ENCODE results near the gene LDHD. TPM values are rescaled to one million over a fixed set of nuclear protein-coding genes. Genes with fewer than 3 reads are reported as not detected.

The LDHD gene
- total and polyA plus RNA-seq, 2 of the 8 experiments (the other 6 are each of a cell fraction or from before 2014, with no cell fraction given): 14.9 to 18.2 TPM

DNA sequence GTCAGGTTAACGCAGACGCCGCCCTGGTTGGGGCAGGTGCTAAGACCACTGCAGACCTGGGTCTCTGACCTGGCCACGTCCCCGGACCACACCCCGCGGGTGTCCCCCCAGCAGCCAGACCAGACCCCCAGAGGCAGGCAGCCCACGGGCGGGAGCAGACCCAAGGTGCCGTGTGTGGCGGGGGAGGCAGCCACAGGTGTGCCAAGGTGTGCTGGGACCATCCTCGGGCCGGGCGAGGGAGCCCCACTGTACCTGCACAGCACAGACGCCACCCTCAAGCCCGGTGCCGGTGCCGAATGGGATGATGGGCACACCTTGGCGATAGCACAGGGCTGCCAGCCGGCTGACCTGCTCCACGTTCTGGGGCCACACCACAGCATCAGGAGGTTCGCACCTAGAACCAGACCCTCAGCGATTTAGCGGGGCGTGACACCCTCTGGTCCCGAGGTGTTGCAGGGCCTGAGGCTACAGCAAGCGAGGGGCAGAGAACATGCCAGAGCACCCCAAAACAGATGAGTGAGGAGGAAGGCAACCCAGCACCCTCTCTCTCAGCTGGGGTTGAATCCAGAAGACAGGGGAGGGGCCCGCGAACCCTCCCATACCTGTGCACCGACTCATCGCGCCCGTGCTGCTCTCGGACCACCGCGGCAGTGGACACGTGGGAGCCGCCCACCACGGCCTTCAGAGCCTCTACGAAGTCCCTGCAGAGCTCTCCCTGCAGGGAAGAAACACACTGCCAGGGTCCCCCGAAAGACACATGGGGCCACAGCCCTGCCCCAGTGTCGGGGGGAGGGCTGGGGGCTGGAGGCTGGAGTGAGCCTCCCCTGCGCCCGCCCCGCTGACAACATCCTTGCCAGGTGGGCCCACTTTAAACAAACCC is 1.4 kb downstream of the LDHD start:
- Histone ChIP-seq H3K4me2 (ENCODE audit: insufficient read depth in 1 of 2, low read depth in 2 of 2, low read length in 2 of 2) (peak overlapping the region; percentile 25 to 43; a peak in 3 of 4 replicates), H4K8ac (ENCODE audit: extremely low read depth, insufficient read depth, low read length) (peak overlapping the region; percentile 73), H3K79me1 (ENCODE audit: low read depth, low read length) (peaks cover 3% of the 10 kb centered on the region; the same call in 1 of the 2 replicates), H2BK20ac (ENCODE audit: low read length) (no peak overlapping the region), H3K4ac (replicated peaks; ENCODE audit: insufficient read length, low read depth, low read length) (peak overlapping the region; percentile 19), H2AK5ac (ENCODE audit: low read depth, low read length) (no peak overlapping the region), H3K9ac (replicated peaks in 1 of 4; ENCODE audit: extremely low read depth in 1 of 4, low read depth in 3 of 4, low read length in 3 of 4) (no peak overlapping the region), H3K23me2 (ENCODE audit: low read depth, low read length) (no peaks in the 10 kb centered on the region), H2BK12ac (ENCODE audit: low read depth, low read length) (0 out of 2 replicates have a peak overlapping the region, but pooled peaks have one; percentile 85), H3K9me3 (ENCODE audit: insufficient read depth in 2 of 2, low read depth in 1 of 2, low read length in 1 of 2) (no peaks in the 10 kb centered on the region), H3K27me3 (replicated peaks in 1 of 4; ENCODE audit: control insufficient read depth in 3 of 4, extremely low read depth in 1 of 4, insufficient read depth in 3 of 4, low read length in 3 of 4) (no peaks in the 10 kb centered on the region), H2AFZ (ENCODE audit: low read length) (no peak overlapping the region), H2BK120ac (replicated peaks; ENCODE audit: low read depth, low read length) (peak overlapping the region; percentile 68), H3K79me2 (ENCODE audit: control insufficient read depth in 1 of 2, insufficient read depth in 2 of 2, low read length in 2 of 2) (no peaks in the 10 kb centered on the region; a peak in 1 of 4 replicates), H4K20me1 (replicated peaks in 1 of 2; ENCODE audit: control insufficient read depth in 1 of 2, insufficient read depth in 2 of 2, low read length in 2 of 2) (peaks cover 2 to 3% of the 10 kb centered on the region in 2 experiments), H3K36me3 (ENCODE audit: control insufficient read depth in 2 of 4, insufficient read depth in 4 of 4, low read length in 3 of 4) (peaks cover 0 to 16% (median 3%) of the 10 kb centered on the region in 4 experiments; a peak in 2 of 8 replicates), H3K18ac (ENCODE audit: extremely low read depth, low read length) (peak overlapping the region; percentile 60), H4K91ac (replicated peaks; ENCODE audit: insufficient read length, low read length) (peak overlapping the region; percentile 89), H3K4me3 (ENCODE audit: extremely low read depth in 1 of 4, insufficient read depth in 2 of 4, low read depth in 3 of 4, low read length in 4 of 4) (peak overlapping the region in 2 of 4 experiments; percentile 29 to 54; a peak in 3 of 8 replicates), H2BK5ac (ENCODE audit: low read depth, low read length) (peak overlapping the region; percentile 77; the same call in 1 of the 2 replicates), H3K27ac (ENCODE audit: low read depth, low read length) (peak overlapping the region; percentile 11; the same call in 1 of the 2 replicates), H3K4me1 (replicated peaks in 1 of 4; ENCODE audit: control insufficient read depth in 3 of 4, insufficient read depth in 4 of 4, low read length in 3 of 4) (peaks cover 8 to 43% (median 34%) of the 10 kb centered on the region in 4 experiments), H4K5ac (ENCODE audit: insufficient read length, low read depth, low read length) (peak overlapping the region; percentile 65), H2BK15ac (ENCODE audit: low read length) (peak overlapping the region; percentile 99), H3K56ac (replicated peaks; ENCODE audit: insufficient read length, low read depth, low read length) (no peak overlapping the region), H3K14ac (ENCODE audit: insufficient read length) (no peak overlapping the region), H3K23ac (ENCODE audit: insufficient read length) (no peak overlapping the region)
- ChIA-PET CTCF (ENCODE audit: partially characterized antibody) (interaction anchor here (1.8 to 16.3 kb wide), 2 partner anchors 16 to 119 kb away, joined by 5 to 171 read pairs; partner anchors contain the start of gene ZNRF1), POLR2A (ENCODE audit: partially characterized antibody) (interaction anchor here (1.0 to 2.3 kb wide), 2 partner anchors 10 to 117 kb away, joined by 4 to 8 read pairs; partner anchors contain the start of gene ZNRF1)
- no peak for FAIRE-seq
- no peak for DNase-seq (ENCODE audit: low read depth in 1 of 2, low spot score in 2 of 2)
- 95% methylated on average over 25 of the region's 45 CpGs; no CpG with 5 or more reads in 1 of the 2 experiments for WGBS, 2 experiments (ENCODE audit: extremely low coverage in 1 of 2, insufficient coverage in 1 of 2, insufficient read length in 1 of 2, insufficient replicate concordance in 2 of 2, low coverage in 1 of 2, low lambda C conversion rate in 2 of 2, missing lambda C conversion rate in 1 of 2)
- TF ChIP-seq CHD2 (IDR thresholded peaks at IDR 0.05; ENCODE audit: low read length): no peak
- no peak for TF ChIP-seq TAF1 (IDR thresholded peaks at IDR 0.05; ENCODE audit: low read depth, low read length)
- TF ChIP-seq CBX5 (IDR thresholded peaks at IDR 0.05; ENCODE audit: low read depth, low read length): no peak
- TF ChIP-seq, protein P1, sequence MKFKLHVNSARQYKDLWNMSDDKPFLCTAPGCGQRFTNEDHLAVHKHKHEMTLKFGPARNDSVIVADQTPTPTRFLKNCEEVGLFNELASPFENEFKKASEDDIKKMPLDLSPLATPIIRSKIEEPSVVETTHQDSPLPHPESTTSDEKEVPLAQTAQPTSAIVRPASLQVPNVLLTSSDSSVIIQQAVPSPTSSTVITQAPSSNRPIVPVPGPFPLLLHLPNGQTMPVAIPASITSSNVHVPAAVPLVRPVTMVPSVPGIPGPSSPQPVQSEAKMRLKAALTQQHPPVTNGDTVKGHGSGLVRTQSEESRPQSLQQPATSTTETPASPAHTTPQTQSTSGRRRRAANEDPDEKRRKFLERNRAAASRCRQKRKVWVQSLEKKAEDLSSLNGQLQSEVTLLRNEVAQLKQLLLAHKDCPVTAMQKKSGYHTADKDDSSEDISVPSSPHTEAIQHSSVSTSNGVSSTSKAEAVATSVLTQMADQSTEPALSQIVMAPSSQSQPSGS (IDR thresholded peaks at IDR 0.05; ENCODE audit: low read length): no peak
- no peak for TF ChIP-seq CTBP2 (IDR thresholded peaks at IDR 0.05; ENCODE audit: borderline replicate concordance, insufficient read depth, insufficient read length, low read length)
- no peak for TF ChIP-seq MAFK (IDR thresholded peaks at IDR 0.05; ENCODE audit: low read depth, low read length)

All from H1 (cell line).